Upper lobe of right lung (tissue), 1 donor: ENCODE data around the gene SMAD2. TPM values are rescaled to one million over a fixed set of nuclear protein-coding genes. Genes with fewer than 3 reads are reported as not detected.

ENCODE experiments used
- ATAC-seq: fragments of 200-7000 bp; cut with Tn5 transposase; one replicate; pipeline ENCODE4 v1.9.1; 2020; ENCODE audit warnings: mild to moderate bottlenecking, moderate library complexity
- DNase-seq: peaks from one replicate; pipeline ENCODE4 v3.0.0-alpha.2; 2020
- H3K27ac ChIP-seq: fragments of 200-600 bp; one replicate; pipeline ENCODE4 v1.8.0; 2022
- H3K27me3 ChIP-seq: fragments of 200-600 bp; one replicate; pipeline ENCODE4 v1.8.0; 2022; ENCODE audit warnings: mild to moderate bottlenecking
- H3K36me3 ChIP-seq: fragments of 200-600 bp; one replicate; pipeline ENCODE4 v1.8.0; 2022
- H3K4me1 ChIP-seq: fragments of 200-600 bp; one replicate; pipeline ENCODE4 v1.8.0; 2022
- H3K4me3 ChIP-seq: fragments of 200-600 bp; one replicate; pipeline ENCODE4 v1.8.0; 2022; ENCODE audit warnings: mild to moderate bottlenecking
- H3K9me3 ChIP-seq: fragments of 200-600 bp; one replicate; pipeline ENCODE4 v1.8.0; 2022
- intact Hi-C: fragments of 100-400 bp; cut with DNase I; formaldehyde crosslinking; loops from one replicate; pipeline ENCODE4 v1.11.0; 2022
- total RNA-seq: library from RNA; stranded (reverse); fragmentation: NEBNext Ultra II Directional; extraction: Animal tissue kit (Norgen Biotek cat#: 25700); gene quantifications from one replicate; pipeline ENCODE4 v1.2.1, GENCODE V29; 2021
- TF ChIP-seq, protein P1 (sequence below): fragments of 200-600 bp; IDR thresholded peaks from one replicate; pipeline ENCODE4 v1.8.0; 2022; ENCODE audit warnings: antibody characterized with exemption
- donor health status: DM: no; HTN: yes; CAD: no; lungs with severe emphysema.

SMAD2 gene
- total RNA-seq, 1 donor from 2014 or later = 160 TPM

DNA sequence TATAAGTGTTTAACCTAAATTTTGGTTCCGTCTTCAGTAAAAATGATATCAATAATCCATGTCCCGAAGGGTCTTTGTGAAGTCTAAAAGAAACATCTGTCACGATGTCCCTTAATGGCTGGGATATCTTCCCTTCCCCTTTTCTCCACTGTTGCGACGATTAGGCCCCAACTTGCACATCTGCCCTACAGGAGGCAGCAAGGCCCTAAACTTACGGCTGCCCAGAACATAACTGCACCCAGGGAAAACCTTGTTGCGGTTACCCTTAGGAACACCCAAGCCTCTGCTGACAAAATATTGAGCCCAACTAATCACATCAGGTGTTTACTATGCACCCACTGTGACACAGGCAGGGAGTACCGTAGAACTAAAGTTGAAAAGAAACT lies 1.3 kb upstream of the SMAD2 start:
- no peaks in the 10 kb centered on the region for H3K36me3 ChIP-seq
- H3K4me1 ChIP-seq = peaks cover 33% of the 10 kb centered on the region
- H3K9me3 ChIP-seq = no peaks in the 10 kb centered on the region
- no peaks in the 10 kb centered on the region for H3K27me3 ChIP-seq
- ATAC-seq (peak; percentile 1), DNase-seq (peak; percentile 65)
- intact Hi-C loops = no loop called here
- TF ChIP-seq, protein P1, sequence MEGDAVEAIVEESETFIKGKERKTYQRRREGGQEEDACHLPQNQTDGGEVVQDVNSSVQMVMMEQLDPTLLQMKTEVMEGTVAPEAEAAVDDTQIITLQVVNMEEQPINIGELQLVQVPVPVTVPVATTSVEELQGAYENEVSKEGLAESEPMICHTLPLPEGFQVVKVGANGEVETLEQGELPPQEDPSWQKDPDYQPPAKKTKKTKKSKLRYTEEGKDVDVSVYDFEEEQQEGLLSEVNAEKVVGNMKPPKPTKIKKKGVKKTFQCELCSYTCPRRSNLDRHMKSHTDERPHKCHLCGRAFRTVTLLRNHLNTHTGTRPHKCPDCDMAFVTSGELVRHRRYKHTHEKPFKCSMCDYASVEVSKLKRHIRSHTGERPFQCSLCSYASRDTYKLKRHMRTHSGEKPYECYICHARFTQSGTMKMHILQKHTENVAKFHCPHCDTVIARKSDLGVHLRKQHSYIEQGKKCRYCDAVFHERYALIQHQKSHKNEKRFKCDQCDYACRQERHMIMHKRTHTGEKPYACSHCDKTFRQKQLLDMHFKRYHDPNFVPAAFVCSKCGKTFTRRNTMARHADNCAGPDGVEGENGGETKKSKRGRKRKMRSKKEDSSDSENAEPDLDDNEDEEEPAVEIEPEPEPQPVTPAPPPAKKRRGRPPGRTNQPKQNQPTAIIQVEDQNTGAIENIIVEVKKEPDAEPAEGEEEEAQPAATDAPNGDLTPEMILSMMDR = no peak
- H3K4me3 ChIP-seq = peak overlapping the region; percentile 78
- peak overlapping the region; percentile 97 for H3K27ac ChIP-seq

GRCh38 chr18:47930931-47931717 lies 665 bp upstream of the SMAD2 start:
- ATAC-seq (peak; percentile 93), DNase-seq (peak; percentile 99)
- intact Hi-C loops = no loop called here
- Histone ChIP-seq H3K9me3 (no peaks in the 10 kb centered on the region), H3K4me1 (peaks cover 38% of the 10 kb centered on the region), H3K4me3 (peak overlapping the region; percentile 78), H3K27ac (peak overlapping the region; percentile 97), H3K36me3 (no peaks in the 10 kb centered on the region), H3K27me3 (no peaks in the 10 kb centered on the region)
- TF ChIP-seq, protein P1 = no peak

- Histone ChIP-seq H3K4me3 (peak overlapping the region; percentile 85), H3K27me3 (no peaks in the 10 kb centered on the region), H3K36me3 (no peaks in the 10 kb centered on the region), H3K4me1 (peaks cover 52% of the 10 kb centered on the region), H3K9me3 (no peaks in the 10 kb centered on the region), H3K27ac (peak overlapping the region; percentile 93)
- ATAC-seq (no peak), DNase-seq (no peak)
- TF ChIP-seq, protein P1 = no peak
- intact Hi-C loops = no loop called here
Measured at GRCh38 chr18:47929681-47930198, 719 bp downstream of the SMAD2 start.

GRCh38 chr18:47928466-47928865 lies 2.0 kb downstream of the SMAD2 start:
- Histone ChIP-seq H3K4me3 (peak overlapping the region; percentile 85), H3K36me3 (no peaks in the 10 kb centered on the region), H3K9me3 (no peaks in the 10 kb centered on the region), H3K27me3 (no peaks in the 10 kb centered on the region), H3K4me1 (peaks cover 58% of the 10 kb centered on the region), H3K27ac (no peak overlapping the region)
- intact Hi-C loops = no loop called here
- DNase-seq = no peak
- ATAC-seq = no peak
- TF ChIP-seq, protein P1 = no peak

GRCh38 chr18:47926101-47926850 lies 4.2 kb downstream of the SMAD2 start:
- ATAC-seq = no peak
- Histone ChIP-seq H3K4me3 (no peak overlapping the region), H3K9me3 (no peaks in the 10 kb centered on the region), H3K4me1 (peaks cover 63% of the 10 kb centered on the region), H3K27me3 (no peaks in the 10 kb centered on the region), H3K36me3 (no peaks in the 10 kb centered on the region), H3K27ac (no peak overlapping the region)
- TF ChIP-seq, protein P1 = no peak
- no peak for DNase-seq
- intact Hi-C loops = no loop called here
